DOHH2 (cell line): Measurements from ENCODE around the gene CEL.

Experiments
- H3F3A ChIP-seq: fragments of 200-600 bp; sonication (generic), shearing (Covaris generic); 2 replicates; pipeline ENCODE4 v1.6.0; 2016; ENCODE audit warnings: antibody characterized with exemption, mild to moderate bottlenecking; ENCODE audit not compliant: control insufficient read depth, insufficient read depth
- H3K27ac ChIP-seq: fragments of 200-600 bp; sonication (generic); 2 replicates; pipeline ENCODE4 v1.5.1; 2014; ENCODE audit warnings: low read depth, mild to moderate bottlenecking, low read length, moderate library complexity
- H3K27me3 ChIP-seq: fragments of 200-600 bp; sonication (generic); 2 replicates; pipeline ENCODE4 v1.6.1; 2014; ENCODE audit warnings: mild to moderate bottlenecking, low read length, mixed read lengths; ENCODE audit not compliant: control insufficient read depth
- H3K36me3 ChIP-seq: fragments of 200-600 bp; sonication (generic); 2 replicates; pipeline ENCODE4 v1.6.1; 2014; ENCODE audit warnings: mild to moderate bottlenecking, low read length, moderate library complexity, mixed read lengths; ENCODE audit not compliant: control insufficient read depth
- H3K4me1 ChIP-seq: fragments of 200-600 bp; sonication (generic); 2 replicates; pipeline ENCODE4 v1.6.1; 2014; ENCODE audit warnings: mild to moderate bottlenecking, low read length, mixed read lengths; ENCODE audit not compliant: control insufficient read depth
- H3K4me2 ChIP-seq: fragments of 200-600 bp; sonication (generic); 2 replicates; pipeline ENCODE4 v1.6.0; 2014; ENCODE audit warnings: mild to moderate bottlenecking, low read length, moderate library complexity
- H3K4me3 ChIP-seq: fragments of 200-600 bp; sonication (generic); 2 replicates; pipeline ENCODE4 v1.5.1; 2014; ENCODE audit warnings: mild to moderate bottlenecking, low read length, mixed read lengths
- H3K79me2 ChIP-seq: fragments of 200-600 bp; sonication (generic); 2 replicates; pipeline ENCODE4 v1.6.1; 2014; ENCODE audit warnings: mild to moderate bottlenecking, low read length, mixed read lengths; ENCODE audit not compliant: control insufficient read depth
- H3K9me2 ChIP-seq: fragments of 200-600 bp; sonication (generic); replicated peaks from 2 replicates; pipeline ENCODE4 v1.6.1; 2014; ENCODE audit warnings: mild to moderate bottlenecking, low read length, mixed read lengths; ENCODE audit not compliant: control insufficient read depth
- H3K9me3 ChIP-seq: fragments of 200-600 bp; sonication (generic); 2 replicates; pipeline ENCODE4 v1.6.1; 2014; ENCODE audit warnings: antibody characterized with exemption, low read length, mixed read lengths; ENCODE audit not compliant: control insufficient read depth, insufficient read depth
- H4K20me1 ChIP-seq: fragments of 200-600 bp; sonication (generic); 2 replicates; pipeline ENCODE4 v1.6.0; 2014; ENCODE audit warnings: low read depth, mild to moderate bottlenecking, antibody characterized with exemption, low read length, moderate library complexity; ENCODE audit not compliant: control insufficient read depth, insufficient read depth
- EZH2phosphoT487 ChIP-seq: fragments of 200-600 bp; sonication (generic); IDR thresholded peaks from 2 replicates; pipeline ENCODE4 v1.6.1; 2017; ENCODE audit warnings: borderline replicate concordance, mild to moderate bottlenecking, antibody characterized with exemption, low read length, moderate library complexity, mixed read lengths
- TF ChIP-seq, protein P1 (sequence below): fragments of 200-600 bp; sonication (generic); IDR thresholded peaks from one replicate; pipeline ENCODE4 v1.5.1; 2014; ENCODE audit warnings: antibody characterized with exemption, mild to moderate bottlenecking, low read depth, low read length; ENCODE audit not compliant: poor library complexity, severe bottlenecking

CEL gene

DNA sequence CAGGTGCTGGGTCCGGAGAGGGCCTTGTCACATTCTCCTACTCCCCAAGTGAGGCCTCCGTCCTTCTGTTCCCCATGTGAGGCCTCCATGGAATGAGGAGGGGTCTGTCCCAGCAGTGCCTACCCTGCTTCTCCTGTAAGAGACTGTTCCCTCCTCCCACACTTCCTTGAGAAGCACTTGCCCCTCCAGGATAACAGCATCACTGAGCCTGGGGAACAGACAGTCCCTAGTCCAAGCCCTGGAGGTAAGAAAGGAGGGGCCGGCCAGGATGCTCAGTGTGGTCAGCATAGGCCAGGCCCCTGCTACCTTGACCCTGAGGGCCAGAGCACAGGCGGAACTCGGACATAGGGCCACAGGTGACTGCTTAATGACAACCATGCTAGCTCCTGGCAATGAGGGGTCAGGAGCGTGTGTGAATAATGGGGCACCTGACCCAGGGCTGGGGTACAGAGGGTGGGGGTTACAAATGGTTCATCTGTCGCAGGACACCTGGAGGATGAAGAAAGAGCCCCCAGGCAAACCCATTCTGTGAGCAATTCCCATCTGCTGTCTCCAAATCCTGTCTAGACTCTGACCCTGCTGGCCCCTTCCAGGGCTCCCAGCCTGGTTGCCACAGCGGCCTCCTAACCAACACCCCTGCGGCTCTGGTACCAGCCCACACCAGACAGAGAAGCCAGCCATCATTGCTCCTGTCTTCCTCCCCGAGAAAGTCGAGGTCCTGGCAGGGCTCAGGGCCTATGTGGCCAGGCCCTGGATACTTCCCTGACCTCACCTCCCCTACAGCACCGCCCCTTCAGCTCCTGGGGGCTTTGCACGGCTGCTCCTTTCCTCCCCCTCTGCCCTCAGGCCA, 39.0 kb downstream of the CEL start:
- Histone ChIP-seq H4K20me1 (no peaks in the 10 kb centered on the region), H3K79me2 (no peaks in the 10 kb centered on the region), H3K9me3 (no peaks in the 10 kb centered on the region), H3K27me3 (no peaks in the 10 kb centered on the region), H3K36me3 (peaks cover 78% of the 10 kb centered on the region), H3K4me3 (no peak overlapping the region), H3F3A (no peaks in the 10 kb centered on the region), H3K9me2 (no peaks in the 10 kb centered on the region), H3K4me2 (no peak overlapping the region), H3K27ac (no peak overlapping the region), H3K4me1 (no peaks in the 10 kb centered on the region)
- TF ChIP-seq, protein P1, sequence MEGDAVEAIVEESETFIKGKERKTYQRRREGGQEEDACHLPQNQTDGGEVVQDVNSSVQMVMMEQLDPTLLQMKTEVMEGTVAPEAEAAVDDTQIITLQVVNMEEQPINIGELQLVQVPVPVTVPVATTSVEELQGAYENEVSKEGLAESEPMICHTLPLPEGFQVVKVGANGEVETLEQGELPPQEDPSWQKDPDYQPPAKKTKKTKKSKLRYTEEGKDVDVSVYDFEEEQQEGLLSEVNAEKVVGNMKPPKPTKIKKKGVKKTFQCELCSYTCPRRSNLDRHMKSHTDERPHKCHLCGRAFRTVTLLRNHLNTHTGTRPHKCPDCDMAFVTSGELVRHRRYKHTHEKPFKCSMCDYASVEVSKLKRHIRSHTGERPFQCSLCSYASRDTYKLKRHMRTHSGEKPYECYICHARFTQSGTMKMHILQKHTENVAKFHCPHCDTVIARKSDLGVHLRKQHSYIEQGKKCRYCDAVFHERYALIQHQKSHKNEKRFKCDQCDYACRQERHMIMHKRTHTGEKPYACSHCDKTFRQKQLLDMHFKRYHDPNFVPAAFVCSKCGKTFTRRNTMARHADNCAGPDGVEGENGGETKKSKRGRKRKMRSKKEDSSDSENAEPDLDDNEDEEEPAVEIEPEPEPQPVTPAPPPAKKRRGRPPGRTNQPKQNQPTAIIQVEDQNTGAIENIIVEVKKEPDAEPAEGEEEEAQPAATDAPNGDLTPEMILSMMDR: no peak
- TF ChIP-seq EZH2phosphoT487: no peak

DNA sequence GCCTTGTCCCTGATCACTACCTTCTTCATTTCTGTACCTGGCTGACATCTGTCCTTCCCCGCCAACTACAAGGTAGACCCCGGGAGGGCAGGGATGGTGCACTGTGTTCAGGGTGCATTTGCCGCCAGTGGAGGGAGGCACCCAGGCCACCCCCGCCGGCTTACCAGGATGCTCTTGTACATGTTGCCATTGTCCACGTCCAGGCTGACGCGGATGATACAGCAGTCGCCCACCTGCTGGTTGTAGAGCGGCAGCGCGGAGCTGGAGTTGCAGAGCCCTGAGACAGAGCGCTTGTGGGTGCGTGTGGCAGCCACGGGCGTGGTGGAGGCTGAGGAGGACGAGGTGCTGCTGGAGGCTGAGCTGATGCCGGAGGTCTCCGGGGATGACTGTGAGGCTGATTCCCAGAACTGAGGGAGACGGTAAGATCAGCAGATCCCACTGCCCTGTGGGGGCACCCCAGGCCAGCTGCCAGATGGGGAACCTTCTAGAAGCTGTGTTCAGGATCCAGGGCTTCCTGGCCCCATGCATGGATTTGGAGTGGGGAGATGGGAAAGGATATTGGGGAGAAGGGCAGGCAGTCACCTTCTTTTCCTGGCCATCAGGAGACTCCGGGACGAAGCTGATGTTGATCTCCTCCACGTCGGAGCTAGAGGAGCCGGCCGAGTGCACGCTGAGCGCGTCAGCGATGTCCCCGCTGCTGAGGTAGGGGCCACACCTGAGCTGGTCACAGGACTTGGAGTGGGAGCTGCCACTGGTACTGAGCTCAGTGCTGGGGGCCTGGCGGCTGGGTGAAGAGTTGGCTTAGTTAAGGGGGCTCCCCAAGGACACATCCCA, 39.8 kb downstream of the CEL start:
- Histone ChIP-seq H3K36me3 (peaks cover 79% of the 10 kb centered on the region), H3K4me3 (no peak overlapping the region), H3K79me2 (no peaks in the 10 kb centered on the region), H4K20me1 (no peaks in the 10 kb centered on the region), H3K4me2 (no peak overlapping the region), H3K4me1 (no peaks in the 10 kb centered on the region), H3F3A (no peaks in the 10 kb centered on the region), H3K9me3 (no peaks in the 10 kb centered on the region), H3K9me2 (no peaks in the 10 kb centered on the region), H3K27me3 (no peaks in the 10 kb centered on the region), H3K27ac (no peak overlapping the region)
- no peak for TF ChIP-seq EZH2phosphoT487
- TF ChIP-seq, protein P1: no peak

DNA sequence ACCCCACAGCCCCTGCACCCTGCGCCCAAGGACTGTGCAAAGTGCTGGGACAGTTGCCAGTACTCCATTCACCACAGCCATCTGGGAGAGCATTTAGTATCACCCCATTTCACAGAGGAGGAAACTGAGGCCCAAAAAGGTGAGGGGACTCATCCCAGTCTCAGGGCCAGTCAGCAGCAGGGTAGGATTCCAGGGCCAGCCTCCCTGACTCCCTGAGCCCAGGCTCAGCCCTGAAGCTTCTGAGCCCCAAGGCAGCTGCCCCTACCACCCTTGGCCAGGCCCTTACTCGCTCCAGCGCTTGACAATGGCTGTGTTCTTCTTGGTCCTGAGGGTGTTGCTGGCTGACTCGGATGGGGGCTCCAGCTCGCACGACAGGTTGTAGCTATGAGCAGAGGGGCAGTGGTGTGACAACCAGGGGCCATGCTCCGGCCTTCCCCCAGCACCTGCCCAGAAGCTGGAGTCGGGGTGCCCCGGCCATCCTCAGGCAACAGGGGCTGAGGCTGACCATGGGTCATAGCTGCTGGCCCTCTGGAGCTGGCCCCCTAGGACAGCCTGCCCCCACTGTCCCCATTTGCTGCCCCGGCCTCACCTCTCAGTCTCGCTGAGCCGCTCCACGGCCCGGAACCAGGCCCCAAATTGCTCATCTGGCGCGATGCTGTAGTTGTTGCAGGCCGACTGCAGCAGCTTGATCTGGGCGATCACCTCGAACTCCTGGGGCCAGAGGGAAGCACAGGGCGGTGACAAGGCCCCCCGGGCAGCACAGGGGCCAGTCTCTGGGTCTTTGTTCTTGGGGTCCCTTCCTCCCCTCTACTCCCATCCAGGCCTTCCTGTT, 40.6 kb downstream of the CEL start:
- Histone ChIP-seq H3K27ac (no peak overlapping the region), H3K9me2 (no peaks in the 10 kb centered on the region), H3K79me2 (no peaks in the 10 kb centered on the region), H3K4me1 (no peaks in the 10 kb centered on the region), H3F3A (no peaks in the 10 kb centered on the region), H3K9me3 (no peaks in the 10 kb centered on the region), H3K36me3 (peaks cover 80% of the 10 kb centered on the region), H3K4me2 (no peak overlapping the region), H3K27me3 (no peaks in the 10 kb centered on the region), H4K20me1 (no peaks in the 10 kb centered on the region), H3K4me3 (no peak overlapping the region)
- no peak for TF ChIP-seq EZH2phosphoT487
- TF ChIP-seq, protein P1: no peak
